D341Med (cell line): ENCODE data around the gene CMTR1.
"Not testable (repeated sequence)": the region's sequence is repeated elsewhere in the genome, so short reads cannot be mapped to it uniquely, and the experiment has no call there.

Experiments
- DNase-seq: peaks from one replicate; pipeline ENCODE4 v3.0.0; 2012; ENCODE audit warnings: low spot score

CMTR1 gene

DNA sequence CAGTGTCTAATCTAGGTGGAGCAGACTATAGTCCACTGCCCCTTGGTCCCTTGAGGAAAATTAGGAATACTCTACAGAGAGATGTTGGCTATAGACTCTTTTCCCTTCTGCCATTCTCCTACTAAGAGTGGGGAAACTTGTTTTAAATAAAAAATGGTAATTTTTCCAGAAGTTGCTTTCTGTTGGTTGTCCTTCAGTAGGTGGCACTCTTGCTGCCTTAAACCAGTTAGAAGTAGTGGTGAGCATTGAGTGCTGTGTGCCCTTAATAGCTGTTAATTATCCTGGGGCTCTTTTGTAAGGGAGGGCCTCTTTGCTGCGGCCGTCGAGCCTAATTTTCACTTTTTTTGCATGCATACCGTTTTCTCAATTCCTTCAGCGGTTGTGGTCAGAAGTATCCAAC lies 2.8 kb downstream of the CMTR1 start:
- DNase-seq, result peak; percentile 41

DNA sequence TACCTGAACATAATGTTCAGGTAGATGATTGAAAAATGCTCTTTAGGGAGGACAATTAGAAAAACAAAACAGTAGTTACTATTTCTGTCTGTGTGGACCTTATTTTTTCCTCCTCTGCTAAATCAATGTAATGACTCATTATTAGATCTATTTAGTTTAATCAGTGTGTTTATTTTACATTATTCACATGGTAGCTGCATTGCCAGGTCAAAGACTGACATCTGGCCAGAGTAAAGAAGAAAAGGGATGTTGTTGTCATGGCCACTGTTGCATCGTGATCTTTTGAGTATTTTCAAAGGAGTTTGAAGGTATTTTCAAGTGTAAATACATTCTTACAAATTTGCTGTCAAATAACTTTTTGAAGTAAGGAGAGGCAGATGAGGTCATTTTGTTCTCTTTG lies 5.9 kb downstream of the CMTR1 start:
- no peak for DNase-seq

DNA sequence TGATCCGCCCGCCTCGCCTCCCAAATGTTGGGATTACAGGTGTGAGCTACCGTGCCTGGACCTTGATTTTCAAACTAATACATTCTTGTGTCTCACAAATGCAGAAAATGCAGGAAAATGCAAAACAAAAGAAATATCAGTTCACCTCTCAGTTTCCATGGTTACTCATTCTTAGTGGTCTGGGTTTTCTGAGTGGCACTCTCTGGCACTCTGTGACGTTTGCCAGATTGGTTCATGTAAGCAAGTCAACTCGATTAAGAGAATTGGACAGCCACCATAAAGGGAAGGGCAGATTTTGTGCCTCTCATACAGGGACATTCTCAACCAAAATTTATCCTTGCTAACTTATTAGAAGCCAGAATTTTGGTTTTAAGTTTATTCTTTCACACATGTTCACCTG lies 8.6 kb downstream of the CMTR1 start:
- DNase-seq, result no peak

DNA sequence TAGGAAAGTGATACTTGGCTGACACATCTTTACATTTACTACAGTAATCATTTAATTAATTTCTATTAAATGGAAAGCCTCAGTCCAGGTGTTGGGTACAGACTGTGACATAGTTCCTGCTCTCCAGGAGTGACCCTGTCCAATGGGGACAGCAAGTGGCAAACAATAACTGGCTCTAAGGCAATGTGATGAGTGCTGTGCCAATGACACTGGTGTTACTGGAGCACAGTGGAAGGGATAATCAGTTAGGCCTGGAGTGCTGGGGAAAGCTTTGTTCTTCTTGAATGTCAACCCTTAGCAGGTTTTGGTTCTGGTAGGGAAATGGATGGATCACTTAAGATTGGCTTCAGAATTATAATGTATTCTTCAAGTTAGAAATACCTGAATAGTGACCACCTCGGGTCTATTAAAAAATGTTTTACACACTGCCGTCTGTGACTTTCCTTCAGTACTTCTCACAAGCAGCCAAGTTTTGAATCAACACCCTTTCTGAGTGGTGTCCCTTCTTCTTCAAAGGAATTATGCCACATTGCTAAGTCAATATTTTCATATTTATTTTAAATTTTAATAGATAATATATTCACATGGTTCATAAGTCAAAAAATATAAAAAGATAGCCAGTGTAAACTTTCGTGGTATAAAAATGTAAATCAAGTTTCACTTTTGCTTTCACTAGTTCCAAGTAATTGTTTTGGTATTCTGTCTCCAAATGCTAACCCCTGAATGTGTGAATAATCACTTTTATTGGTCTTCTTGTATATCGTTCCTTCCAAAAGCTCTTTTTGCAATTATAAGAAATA lies 9.6 kb downstream of the CMTR1 start:
- DNase-seq, result no peak

DNA sequence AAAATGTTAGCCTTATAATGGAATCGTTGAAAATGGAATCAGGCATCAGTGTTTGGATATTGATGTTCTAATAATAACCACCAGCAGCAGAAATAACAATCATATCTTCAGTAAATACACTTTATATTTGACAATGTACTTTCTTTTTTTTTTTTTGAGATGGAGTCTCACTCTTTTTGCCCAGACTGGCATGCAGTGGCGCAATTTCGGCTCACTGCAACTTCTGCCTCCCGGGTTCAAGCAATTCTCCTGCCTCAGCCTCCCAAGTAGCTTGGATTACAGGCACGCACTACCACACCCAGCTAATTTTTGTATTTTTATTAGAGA lies 10.2 kb downstream of the CMTR1 start:
- DNase-seq, result not testable (repeated sequence)

DNA sequence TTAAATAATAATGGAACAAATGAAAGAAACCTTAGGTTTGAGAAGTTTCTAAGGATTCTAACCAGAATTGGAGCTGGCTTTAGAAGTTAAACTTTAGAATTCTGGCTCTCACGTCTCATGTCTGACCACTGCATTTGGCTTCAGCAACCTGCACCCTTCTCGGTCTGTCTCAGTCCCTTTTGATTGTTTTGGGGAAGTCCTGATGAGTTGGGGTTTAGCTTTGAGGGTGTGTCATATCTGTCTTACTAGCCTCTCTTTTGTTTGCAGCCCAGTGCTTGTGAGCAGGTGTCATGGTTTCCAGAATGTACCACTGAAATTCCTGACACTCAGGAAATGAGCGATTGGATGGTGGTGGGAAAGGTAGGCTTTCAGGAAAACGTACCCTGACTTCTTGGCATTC lies 17.0 kb downstream of the CMTR1 start:
- no peak for DNase-seq

DNA sequence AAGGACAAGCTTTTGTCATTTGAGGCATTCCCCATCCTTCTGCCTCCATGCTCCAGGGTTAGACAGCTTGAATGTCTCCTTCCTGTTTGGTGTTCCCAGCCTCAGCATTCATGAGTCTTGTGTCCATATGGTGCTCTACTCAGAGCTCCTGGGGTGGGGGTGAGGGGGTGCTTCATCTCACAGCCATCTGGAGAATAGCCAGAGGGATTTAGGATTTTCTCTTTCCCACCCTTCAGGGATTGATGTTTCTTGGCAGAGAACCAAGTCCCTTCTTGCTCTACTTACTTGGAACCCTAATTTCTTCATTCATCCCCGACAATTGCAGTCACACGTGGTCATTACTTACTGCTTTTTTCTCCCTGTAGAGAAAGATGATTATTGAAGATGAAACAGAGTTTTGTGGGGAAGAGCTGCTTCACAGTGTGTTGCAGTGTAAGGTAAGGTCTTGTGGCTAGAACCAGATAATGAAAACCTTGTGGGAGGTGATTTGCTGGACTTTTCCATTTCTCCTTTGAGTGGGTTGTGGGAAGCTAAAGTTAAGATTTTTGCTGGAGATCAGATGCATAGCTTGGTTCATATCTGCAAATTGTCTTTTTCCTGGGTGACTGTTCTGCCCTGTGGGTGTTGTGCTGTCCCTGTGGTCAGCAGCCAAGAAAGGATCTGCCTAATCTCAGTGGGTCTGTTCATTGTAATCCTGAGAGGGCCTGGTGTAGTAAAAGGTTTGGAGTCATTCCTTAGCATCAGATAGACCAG lies 18.6 kb downstream of the CMTR1 start:
- DNase-seq, result peak; percentile 80

DNA sequence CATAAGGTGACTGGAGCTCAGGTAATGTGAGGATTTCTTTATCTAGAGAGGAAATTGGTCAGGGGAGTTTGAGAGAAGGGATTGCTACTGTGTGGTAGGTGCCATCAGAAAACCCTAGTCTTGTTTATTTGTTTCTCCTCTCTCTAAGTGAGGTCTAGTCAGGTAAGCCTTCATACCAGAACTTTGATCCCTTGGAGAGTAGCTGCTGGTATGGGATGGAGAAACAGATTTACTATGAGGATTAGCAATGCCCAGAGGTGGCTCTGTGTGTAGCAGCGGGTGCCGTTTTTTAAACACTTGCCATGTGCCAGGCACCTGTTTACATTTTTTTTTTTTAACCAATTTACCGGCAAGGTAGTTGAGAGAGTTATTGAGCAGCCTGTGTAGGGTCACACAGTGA lies 19.5 kb downstream of the CMTR1 start:
- DNase-seq, result no peak

DNA sequence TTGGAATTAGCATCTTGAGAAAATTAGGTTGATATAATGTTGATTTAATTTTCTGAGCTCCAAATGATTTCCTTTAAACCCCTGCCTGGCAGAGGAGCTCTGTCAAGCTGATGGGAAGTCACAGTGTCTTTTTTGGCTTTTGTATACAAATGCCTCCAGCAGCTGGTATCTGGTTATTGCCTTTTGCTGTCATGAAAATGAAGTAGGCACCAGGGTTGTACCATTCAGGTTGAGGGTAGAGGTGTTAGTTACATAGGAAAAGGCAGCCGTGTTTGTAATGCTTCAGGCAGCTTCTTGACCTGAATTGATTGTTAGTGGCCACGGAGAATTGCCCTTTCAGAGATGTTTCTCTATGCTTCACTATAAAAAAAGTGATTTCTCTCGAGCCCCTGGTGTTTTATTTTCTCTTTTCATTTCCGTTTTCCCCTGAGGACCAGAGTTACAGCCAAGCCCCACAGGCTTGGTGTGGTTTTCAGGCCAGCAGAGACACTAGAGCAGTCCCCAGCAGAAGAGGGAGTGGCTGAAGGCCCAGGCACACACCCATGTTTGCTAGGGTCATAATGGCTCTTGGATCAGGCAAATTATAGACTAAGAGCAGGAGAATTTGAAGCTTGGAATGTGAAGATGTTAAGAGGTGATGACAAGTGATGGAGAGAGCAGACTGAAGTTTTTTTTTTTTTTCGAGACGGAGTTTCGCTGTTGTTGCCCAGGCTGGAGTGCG lies 21.6 kb downstream of the CMTR1 start:
- no peak for DNase-seq

DNA sequence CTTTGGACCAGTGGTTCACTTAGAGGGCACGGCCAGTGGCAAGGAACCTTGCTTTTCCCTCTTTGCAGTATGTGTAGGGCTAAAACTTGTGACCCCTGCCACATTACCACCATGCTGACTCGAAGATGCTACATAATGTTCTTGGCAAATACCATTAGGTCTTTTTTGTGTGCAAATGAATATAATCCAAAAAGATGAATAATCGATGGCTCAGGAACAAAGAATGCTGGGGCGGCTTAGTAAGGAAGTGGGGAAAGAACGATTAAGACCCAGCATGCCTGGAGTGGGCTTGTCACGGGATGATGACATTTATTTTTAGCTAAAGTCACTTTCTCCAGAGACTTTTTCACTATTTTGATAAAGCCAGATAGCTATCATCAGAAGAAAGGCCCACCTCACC lies 23.1 kb downstream of the CMTR1 start:
- DNase-seq, result no peak

DNA sequence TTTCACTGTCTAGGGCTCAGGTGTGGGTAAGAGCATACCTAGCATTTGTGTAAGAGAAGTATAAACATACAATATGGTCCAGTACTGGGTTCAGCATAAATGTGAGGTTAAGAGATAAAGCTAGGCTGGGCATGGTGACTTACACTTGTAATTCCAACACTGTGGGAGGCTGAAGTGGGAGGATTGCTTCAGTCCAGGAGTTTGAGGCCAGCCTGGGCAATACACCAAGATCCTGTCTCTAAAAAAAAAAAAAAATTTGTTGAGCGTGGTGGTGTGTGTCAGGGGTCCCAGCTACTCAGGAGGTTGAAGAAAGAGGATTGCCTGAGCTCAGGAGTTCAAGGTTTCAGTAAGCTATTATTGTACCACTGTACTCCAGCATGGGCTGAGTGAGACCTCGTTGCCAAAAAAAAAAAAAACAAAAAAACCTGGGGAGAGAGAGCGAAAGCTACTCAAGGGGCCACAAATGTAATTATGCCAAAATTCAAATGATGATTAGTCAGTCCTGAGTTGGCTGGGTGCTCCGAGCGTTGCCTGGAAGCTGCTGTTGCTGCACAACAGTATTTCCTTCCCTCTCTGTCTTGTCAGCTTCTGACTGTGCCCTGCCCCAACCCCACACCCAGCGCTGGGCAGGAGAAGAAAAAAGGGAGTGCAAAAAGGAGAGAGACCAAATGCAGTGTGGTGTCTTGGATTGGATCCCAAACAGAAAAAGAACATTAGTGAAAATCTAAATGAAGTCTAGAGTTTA lies 24.0 kb downstream of the CMTR1 start:
- DNase-seq, result no peak

DNA sequence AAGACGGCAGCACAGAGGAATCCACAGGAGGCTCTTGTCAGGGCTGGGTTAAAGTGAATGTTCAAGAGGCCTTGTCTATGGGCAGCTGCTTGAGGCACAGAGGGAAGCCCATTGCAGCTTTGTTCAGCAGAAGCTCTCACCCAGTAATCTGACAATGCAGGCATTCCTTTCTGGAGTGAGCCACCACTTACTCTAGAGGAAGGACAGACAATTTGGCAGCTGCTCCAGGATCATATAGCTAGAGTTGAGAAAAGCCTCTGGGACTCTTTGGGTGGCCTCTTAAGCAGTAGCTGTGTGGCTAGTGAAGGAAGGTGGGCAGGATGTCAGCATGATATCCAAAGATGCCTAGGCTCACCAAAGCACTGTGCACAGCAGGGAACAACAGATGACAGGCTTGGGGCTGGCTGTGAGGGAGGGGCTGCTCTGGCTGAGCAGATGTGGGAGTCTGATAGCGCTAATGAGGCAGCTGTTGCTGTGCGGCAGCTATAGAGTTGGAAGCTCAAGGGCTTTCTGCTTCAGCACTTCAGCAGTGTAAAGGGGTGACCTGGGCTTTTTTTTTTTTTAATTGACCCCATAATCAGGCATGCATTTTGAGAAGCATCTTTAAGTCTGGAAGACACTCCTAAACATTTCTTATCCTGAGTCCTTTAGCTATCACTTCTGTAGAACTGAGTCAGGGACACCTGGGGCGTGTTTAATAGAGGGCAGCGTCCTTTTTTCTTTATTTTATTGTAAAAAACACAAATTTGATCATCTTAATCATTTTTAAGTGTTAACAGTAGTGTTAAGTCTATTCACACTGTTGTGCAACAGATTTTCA lies 27.2 kb downstream of the CMTR1 start:
- DNase-seq, result peak; percentile 79

DNA sequence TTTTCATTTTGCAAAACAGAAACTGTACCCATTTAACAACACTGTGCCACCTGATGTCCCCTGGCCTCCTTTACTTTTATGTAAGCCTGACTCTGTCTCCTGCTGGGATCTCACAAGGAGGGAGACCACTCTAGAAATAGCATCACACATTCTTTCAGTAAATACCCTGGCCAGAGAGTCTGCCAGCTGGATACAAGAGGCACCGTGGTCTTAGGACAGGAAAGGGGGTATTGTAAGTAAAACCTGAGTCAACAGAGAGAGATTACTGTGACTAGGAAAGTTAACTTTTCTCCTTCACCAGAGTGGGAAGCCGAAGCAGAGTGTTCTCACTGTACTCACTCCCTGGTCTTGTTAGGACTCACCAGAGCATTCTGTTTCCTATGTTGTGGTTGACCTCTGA lies 27.8 kb downstream of the CMTR1 start:
- no peak for DNase-seq

DNA sequence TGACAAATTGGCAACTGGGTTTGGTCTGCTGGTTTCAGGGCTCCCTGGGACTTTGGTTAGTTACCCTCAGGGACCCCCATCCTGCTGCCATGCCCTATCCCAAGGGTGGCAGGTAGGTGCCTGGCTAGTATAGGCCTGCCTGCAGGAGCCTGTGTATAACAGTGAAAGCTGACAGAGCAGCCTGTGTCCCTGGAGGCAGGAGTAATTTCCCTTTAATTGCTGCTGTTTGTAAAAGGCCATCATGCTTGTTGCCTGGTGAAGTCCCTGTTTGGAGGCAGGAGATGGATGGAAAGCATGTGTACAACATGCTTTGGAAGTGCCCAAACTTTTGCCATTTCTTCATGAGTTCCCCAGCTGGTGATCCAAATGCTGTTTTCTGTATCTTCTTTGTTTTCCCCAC lies 30.1 kb downstream of the CMTR1 start:
- no peak for DNase-seq

DNA sequence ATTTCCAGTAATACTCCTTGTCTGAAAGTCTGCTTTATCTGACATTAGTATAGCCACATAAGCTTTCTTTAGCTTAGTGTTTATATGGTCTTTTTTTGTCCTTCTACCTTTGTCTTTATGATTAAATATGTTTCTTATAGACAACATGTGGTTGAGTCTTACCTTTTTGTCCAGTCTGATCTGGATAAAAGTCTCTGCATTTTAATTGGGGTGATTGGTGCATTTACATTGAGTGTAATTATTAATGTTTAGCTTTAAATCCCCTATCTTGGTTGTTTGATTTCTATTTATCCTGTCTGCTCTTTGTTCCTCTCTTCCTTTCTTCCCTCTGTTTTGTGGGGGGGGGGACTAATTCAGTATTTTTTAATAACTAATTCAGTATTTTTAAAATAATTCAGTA lies 34.7 kb downstream of the CMTR1 start:
- no peak for DNase-seq

DNA sequence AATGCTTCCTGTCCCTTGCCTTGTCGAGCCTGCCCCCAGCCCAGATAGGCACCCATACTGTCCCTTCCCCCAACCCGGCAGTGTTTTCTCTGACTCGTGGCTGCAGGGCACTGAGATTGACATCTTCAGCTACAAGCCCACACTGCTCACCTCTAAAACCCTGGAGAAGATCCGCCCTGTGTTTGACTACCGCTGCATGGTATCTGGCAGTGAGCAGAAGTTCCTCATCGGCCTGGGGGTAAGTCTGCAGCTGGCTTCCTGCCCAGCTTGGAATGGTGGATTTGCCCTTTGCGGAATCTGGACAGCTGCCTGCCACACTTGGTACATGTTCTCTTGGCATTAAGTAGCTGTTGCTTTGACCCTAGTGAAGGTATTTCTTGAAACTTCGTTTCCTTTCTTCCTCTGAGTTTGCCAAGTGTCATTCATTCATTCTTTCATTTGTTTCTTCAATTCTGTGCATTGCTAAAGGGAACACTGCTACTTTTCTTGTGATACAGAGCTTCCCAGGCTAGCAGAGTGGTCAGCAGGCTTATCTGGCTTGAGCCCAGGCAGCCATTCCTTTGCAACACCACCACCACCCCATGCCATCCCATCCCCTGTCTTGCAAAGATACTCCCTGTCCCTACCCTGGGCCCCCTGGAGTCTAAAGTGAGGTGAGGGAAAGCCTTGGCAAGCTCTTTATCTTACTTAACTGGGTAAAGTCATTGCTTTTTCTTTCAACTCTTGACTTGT lies 40.5 kb downstream of the CMTR1 start:
- DNase-seq, result peak; percentile 46

DNA sequence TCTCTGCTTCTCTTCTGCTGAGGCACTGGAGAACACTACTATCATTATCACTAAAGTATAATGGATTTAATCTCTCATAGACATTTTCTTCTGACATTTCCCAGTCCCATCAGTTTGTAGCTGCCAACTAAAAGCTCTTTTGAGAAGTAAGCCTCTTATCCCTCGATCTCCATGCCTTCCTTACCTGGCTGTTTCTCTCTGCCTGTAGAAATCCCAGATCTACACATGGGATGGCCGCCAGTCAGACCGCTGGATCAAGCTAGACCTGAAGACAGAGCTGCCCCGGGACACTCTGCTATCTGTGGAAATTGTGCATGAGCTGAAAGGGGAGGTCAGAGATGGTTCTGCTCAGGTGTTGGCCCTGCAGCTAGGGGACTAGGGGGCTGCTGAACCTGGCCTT lies 41.3 kb downstream of the CMTR1 start:
- peak; percentile 10 for DNase-seq

DNA sequence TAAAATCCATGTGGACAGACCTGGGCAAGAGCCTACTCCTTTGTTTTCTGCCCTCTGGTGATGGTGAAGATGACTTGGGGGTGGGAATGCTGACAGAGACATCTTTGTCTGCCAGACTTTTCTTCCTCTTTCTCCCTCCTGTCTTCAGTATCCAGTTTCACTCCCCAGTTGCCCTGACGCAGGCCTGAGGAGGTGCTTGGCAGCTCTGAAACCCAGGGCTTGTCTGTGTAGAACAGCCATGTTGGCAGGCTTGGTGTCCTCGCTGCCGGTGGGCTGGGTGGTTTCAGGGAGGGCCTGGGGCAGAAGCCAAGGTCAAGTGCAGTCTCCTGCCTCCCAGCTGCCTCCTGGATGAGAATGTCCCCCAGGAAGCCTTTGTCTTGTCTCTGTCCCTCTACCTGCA lies 44.2 kb downstream of the CMTR1 start:
- no peak for DNase-seq

DNA sequence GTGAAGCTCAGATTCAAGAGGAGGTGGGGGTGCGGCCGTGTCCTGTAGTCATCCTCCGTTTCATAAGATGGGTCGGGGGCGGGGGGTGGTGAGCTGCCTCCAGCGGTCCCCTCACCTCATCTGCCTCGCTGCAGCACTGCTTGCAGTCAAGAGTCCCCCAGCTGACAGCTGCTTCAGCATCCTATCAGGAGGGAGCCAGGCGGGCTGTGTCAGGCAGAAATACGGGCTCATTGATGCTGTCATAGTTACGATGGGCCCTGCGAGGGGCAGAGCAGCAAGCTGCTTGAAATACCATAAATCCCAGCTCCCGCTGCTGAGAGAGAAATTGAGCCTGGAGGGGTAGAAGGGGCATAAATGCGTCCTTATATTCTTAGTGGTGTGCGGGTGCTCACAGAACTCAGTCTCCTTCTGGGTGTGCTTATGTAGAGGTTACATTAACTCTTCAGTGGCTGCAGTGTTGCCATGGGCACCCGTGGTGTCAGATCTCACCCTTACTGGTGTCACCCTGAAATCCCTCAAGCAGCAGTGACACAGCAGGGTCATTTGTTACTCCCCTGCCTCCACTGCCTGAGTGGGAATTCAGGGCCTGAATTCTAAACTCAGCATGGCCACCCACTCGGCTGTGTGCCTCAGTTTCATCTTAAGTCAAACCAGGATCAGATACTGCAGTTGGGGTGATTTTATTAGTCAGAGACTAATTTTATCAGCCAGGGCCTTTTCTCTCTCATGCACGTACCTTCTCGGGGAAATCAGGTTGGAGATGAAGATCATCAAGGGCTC lies 44.8 kb downstream of the CMTR1 start:
- DNase-seq, result peak; percentile 8

DNA sequence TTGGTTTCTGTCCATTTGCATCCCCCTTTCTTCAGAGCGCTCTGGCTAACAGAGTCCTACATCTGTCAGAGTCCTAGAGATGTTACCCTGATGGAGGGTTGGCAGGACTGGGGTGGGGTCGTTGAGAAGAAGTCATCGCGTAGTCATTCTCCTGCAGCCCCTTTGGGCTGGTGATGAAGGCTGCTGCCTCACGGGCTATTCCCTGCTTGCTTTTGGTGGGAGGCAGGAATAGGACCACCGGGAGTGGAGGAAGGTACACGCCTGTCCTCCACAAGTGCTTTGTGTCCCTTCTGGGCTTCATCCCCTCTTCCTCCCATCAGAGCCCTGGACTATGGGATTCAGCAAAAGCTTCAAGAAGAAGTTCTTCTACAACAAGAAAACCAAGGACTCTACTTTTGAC lies 45.8 kb downstream of the CMTR1 start:
- peak; percentile 5 for DNase-seq
